Posterior cingulate gyrus (tissue), 11 donors: ENCODE measurements around the gene TRIP12.
"Not testable (repeated sequence)": the region's sequence is repeated elsewhere in the genome, so short reads cannot be mapped to it uniquely, and the experiment has no call there.

Experiments used
- DNase-seq, 10 donors: peaks; one replicate each; pipeline versions ENCODE4 v3.0.0 to v3.0.0-alpha.2; 2020 to 2021; ENCODE audit warnings: mixed read lengths in 3 of 10
- intact Hi-C: fragments of 100-400 bp; cut with DNase I; formaldehyde crosslinking; loops from one replicate; pipeline ENCODE4 v1.15.1; 2023

TRIP12 gene

GRCh38 chr2:229783108-229783721 lies 138.6 kb downstream of the TRIP12 start:
- no peak for DNase-seq
- intact Hi-C loops = loop anchor here (5.0 kb wide), 1 partner anchor 139 kb away; the partner anchor contains the start of genes FBXO36 and TRIP12

DNA sequence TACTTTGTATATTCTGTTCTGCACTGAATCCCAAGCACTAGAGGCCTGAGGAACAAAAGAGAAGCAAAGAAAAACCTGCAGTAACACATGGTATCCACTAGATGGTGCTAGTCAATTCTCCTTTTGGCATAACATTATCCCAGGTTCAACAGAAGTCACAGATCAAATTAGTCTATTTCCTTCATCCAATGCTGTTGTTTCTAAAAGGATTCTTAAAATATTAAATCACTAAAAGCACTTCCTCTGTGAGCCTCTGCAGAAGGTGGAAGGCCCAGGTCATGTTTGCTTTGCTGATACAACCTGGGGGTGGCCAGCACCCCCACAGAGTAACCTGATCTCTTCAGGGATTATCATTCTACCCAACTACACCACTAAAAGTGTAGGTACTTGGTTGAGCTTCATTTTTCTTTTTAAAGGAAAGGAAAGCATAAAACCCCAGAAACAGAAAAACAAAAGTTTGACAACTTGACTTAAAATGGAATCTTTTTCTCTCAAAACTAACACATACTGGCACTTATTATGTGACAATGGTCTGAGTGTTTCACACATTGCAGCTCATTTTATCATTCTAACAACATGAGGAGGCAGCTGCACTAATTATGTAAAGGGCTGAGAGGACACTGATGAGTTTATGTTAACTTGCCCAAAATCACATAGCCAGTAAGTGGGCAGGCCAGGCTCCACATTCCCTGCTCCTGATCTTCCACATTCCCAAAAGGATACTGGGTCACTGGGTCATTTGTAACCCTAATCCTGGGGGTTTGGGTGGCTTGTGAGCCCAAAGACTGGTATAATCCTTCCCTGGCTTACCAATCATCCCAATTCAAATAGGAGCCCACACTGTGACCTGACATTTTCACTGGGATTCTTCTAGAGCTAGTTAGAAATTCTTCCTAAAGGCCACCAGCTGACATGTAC lies 140.7 kb downstream of the TRIP12 start:
- no peak for DNase-seq
- intact Hi-C loops = loop anchor here (2.0 to 5.0 kb wide), 2 partner anchors 141 to 830 kb away; partner anchors contain the start of genes FBXO36 and TRIP12

DNA sequence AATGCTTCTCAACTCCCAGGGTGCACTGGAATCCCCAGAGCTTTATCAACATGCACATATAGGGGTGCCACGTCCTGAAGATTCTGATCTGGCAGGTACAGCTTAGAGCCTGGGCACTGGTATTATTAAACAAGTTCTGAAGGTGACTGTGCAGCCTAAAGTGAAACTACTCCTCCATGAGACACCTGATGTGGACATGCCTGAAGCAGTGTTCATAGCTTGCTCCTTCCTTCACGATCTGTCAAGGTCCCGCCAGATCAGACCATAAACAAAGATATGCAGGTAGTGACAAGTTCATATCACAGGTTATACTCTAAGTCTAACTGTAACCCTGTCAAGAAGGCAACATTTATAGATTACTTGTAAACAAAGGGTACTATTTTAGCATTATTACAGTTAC lies 142.2 kb downstream of the TRIP12 start:
- intact Hi-C loops = loop anchor here (2.0 to 5.0 kb wide), 2 partner anchors 143 to 831 kb away; partner anchors contain the start of genes FBXO36 and TRIP12
- no peak for DNase-seq

GRCh38 chr2:229777716-229778115 lies 144.1 kb downstream of the TRIP12 start:
- DNase-seq = no peak
- intact Hi-C loops = no loop called here

DNA sequence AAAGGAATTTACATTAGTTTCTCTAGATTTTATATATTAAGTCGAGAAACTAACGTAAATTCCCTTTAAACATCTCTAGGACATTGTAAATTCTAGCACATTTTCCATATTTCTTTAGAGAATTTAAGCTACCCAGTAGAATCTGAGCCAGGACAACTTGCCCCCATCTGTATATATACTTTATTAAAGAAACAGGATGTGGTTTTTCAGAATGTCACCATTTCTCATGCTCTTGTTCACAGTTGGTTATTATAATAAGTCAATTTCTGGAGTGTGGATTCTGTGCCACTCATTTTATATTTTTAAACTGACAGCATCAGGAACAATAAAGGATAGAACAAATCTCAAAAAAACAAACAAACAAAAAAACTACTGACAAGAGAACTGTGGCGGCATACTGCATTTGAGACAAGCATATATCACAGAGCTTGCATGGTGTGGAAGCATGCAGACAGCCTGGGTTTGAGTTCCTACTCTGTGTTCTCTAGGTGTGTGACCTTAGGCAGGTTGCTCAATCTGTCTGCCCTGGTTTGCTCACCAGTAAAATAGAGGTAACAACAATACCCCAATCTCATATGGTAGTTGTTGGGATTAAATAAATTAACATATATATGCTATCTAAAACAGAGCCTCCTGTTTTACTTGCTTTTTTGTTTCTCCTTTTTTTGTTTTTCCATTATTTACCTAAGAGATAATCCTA lies 146.0 kb downstream of the TRIP12 start:
- intact Hi-C loops = no loop called here
- no peak for DNase-seq

- intact Hi-C loops = no loop called here
- DNase-seq = no peak
Observed at GRCh38 chr2:229774237-229774636, 147.6 kb downstream of the TRIP12 start.

GRCh38 chr2:229768235-229768634 lies 153.6 kb downstream of the TRIP12 start:
- DNase-seq = no peak
- intact Hi-C loops = no loop called here

DNA sequence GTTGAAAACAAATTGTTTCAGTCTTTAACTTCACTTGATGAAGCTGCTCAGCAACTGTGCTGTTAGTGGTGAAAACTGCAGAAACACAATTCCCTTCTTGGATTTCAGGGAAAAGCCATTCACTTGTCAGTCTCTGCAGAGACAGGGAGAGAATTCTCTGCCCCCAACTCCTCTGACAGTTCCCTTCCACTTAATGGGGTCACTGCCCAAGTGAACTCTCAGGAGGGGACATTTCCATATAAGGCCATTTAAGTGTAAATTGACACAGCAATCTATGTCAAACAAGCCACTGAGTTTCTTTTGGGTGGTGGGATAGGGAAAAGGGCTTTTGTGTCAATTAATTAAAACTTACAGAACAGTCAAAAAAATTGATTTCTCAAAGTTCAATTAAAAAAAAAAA lies 156.1 kb downstream of the TRIP12 start:
- DNase-seq = no peak
- intact Hi-C loops = no loop called here

DNA sequence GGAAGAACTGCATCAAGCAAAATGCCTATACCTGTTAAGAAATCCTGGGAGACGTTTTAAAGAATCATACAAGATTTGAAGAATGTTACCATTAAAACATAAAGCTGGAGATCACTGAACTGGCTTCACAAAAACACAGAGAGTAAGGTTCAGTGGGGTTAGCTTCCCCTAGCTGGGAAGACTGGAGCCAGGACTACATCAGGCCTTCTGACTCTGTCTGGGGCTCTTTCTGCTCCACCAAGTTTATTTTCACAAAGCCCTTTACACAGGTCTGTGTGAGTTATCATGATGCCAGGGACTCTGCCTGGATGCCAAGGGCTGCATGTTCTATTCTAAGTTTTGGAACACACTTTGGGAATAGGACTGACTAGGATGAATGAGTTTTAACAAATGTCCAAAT lies 160.1 kb downstream of the TRIP12 start:
- no peak for DNase-seq
- intact Hi-C loops = no loop called here

GRCh38 chr2:229757462-229757861 lies 164.3 kb downstream of the TRIP12 start:
- intact Hi-C loops = not testable (repeated sequence)
- DNase-seq = peak in 1 of 10 donors; percentile 62

GRCh38 chr2:229752970-229753729 lies 168.7 kb downstream of the TRIP12 start:
- intact Hi-C loops = no loop called here
- no peak for DNase-seq

DNA sequence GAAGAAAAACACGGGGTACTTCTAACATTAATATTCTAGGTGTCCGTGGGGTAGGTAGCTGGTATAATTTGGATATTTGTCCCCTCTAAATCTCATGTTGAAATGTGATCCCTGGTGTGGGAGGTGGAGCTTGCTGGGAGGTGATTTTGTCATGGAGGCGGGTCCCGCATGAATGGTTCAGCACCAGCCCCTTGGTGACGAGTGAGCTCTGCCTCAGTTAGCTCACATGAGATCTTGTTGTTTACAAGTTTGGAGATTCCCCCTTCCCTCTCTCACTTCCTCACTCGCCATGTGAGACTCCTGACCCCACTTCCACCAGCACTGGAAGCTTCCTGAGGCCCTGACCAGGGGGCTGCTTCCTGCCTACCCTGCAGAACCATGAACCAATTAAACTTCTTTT lies 172.0 kb downstream of the TRIP12 start:
- DNase-seq = no peak
- intact Hi-C loops = no loop called here

GRCh38 chr2:229748950-229749349 lies 172.9 kb downstream of the TRIP12 start:
- intact Hi-C loops = no loop called here
- no peak for DNase-seq

DNA sequence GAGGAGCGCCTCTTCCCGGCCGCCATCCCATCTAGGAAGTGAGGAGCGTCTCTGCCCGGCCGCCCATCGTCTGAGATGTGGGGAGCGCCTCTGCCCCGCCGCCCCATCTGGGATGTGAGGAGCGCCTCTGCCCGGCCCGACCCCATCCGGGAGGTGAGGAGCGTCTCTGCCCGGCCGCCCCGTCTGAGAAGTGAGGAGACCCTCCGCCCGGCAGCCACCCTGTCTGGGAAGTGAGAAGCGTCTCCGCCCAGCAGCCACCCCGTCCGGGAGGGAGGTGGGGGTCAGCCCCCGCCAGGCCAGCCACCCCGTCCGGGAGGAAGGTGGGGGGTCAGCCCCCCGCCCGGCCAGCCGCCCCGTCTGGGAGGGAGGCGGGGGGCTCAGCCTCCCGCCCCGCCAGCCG lies 179.1 kb downstream of the TRIP12 start:
- DNase-seq, intact Hi-C loops: not testable (repeated sequence)

DNA sequence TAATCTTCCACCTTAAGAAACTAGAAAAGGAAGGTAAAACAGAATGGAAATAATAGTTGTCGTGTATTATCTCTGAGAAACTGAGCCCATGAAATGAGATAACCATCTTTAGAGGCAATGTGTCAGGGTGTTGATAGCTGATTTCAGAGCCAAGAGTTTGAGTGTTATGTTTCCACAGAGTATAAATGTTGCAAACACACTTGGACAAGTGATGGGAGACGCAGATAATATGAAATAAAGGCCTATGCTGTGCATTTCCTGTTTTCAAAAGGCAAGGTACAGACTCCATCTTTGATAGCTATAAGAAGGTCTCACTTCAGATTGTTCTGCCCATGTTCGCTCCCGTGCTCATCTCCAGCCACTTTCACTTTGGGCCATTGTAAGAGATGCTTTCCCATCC lies 181.5 kb downstream of the TRIP12 start:
- intact Hi-C loops = no loop called here
- no peak for DNase-seq

DNA sequence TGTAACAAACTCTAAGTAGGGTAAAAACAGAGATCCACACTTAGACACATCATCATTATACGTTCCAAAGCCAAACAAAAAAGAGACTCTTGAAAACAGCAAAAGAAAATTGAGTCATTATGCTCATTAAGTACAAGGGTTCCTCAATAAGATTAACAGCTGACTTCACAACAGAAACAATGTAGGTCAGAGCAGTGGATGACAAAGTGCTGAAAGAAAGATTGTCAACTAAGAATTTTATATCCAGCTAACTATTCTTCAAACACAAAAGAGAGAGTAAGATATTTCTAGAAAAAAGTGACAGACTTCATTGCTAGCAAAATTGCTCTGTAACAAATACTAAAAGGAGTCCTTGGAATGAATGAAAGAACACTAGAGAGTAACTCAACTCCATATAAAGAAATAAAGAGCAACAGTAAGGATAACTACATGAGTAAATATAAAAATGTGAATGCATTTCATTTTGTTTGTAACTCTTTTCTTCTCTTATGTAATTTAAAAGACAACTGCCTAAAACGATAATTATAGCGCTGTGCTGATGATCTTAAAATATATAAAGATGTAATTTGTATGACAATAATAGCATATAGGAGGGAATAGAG lies 183.7 kb downstream of the TRIP12 start:
- intact Hi-C loops = no loop called here

GRCh38 chr2:229734410-229734809 lies 187.4 kb downstream of the TRIP12 start:
- intact Hi-C loops = no loop called here
- no peak for DNase-seq

More for the DNA sequence above, 183.7 kb downstream of the TRIP12 start:
- no peak for DNase-seq

- DNase-seq = no peak
- intact Hi-C loops = no loop called here
Observed at GRCh38 chr2:229733611-229734245, 188.1 kb downstream of the TRIP12 start.

- no peak for DNase-seq
- intact Hi-C loops = no loop called here
Observed at GRCh38 chr2:229732897-229733296, 188.9 kb downstream of the TRIP12 start.
